Adrenal gland (tissue), 12 donors: ENCODE results near the gene ACP4. TPM values are rescaled to one million over a fixed set of nuclear protein-coding genes. Genes with fewer than 3 reads are reported as not detected.

ENCODE experiments used
- DNase-seq, 7 donors: peaks; one replicate each; pipeline ENCODE4 v3.0.0-alpha.2; 2019 to 2020
- H3K27ac ChIP-seq, 5 donors: fragments of 200-600 bp; sonication (generic) in 4 of 5; 1 replicate in 3 of 5; 2 replicates in 2 of 5; pipeline versions ENCODE4 v1.5.1 to v1.8.0; 2016 to 2020; ENCODE audit warnings: mild to moderate bottlenecking in 1 of 5
- H3K27me3 ChIP-seq: fragments of 200-600 bp; 2 replicates; pipeline ENCODE4 v1.8.0; 2021
- H3K36me3 ChIP-seq, 2 donors: fragments of 200-600 bp; replicated peaks in 1 of 2; 1 replicate in 1 of 2; 2 replicates in 1 of 2; pipeline versions ENCODE4 v1.5.1 to v1.8.0; 2018 to 2022
- H3K4me1 ChIP-seq, 2 donors: fragments of 200-600 bp; replicated peaks in 1 of 2; 1 replicate in 1 of 2; 2 replicates in 1 of 2; pipeline versions ENCODE4 v1.5.1 to v1.8.0; 2018 to 2021
- H3K4me3 ChIP-seq, 4 donors: fragments of 200-600 bp; sonication (generic) in 3 of 4; one replicate each; pipeline ENCODE4 v1.5.1; 2016 to 2018
- H3K9me3 ChIP-seq, 3 donors: fragments of 200-600 bp; sonication (generic) in 1 of 3; replicated peaks in 1 of 3; 1 replicate in 2 of 3; 2 replicates in 1 of 3; pipeline versions ENCODE4 v1.5.1 to v1.8.0; 2016 to 2021
- CTCF ChIP-seq, 6 experiments: fragments of 450-650 bp in 4 of 6; fragments of 200-600 bp in 2 of 6; sonication (generic) in 1 of 6; IDR thresholded peaks; 1 replicate in 5 of 6; 2 replicates in 1 of 6; pipeline versions ENCODE4 v1.5.1 to v1.8.0; 2016 to 2021; ENCODE audit warnings: antibody characterized with exemption in 6 of 6, mild to moderate bottlenecking in 2 of 6, moderate library complexity in 1 of 6
- POLR2A ChIP-seq, 2 donors: fragments of 450-650 bp; IDR thresholded peaks; one replicate each; pipeline ENCODE4 v1.6.1; 2017; ENCODE audit warnings: antibody characterized with exemption in 2 of 2, mild to moderate bottlenecking in 2 of 2, moderate library complexity in 1 of 2
- WGBS, 4 donors: extraction: QIAGEN DNeasy Blood & Tissue Kit in 2 of 4; methylation state at CpG; one replicate each; pipeline versions ENCODE4 v1.1.5 to v1.1.7; 2013 to 2017; 5-methylcytosine and 5-hydroxymethylcytosine counted together
- intact Hi-C, 2 donors: fragments of 100-400 bp; cut with DNase I; formaldehyde crosslinking; loops; one replicate each; pipeline versions ENCODE4 v1.14.1 to v1.15.0; 2022 to 2023
- polyA plus RNA-seq, 3 donors: library from polyadenylated mRNA; stranded (reverse); fragments of 200-250 nt in 2 of 3; fragments of 350-450 nt in 1 of 3; fragmentation: Illumina TruSeq in 1 of 3; extraction: RNeasy Lipid Tissue Mini Kit (QIAGEN cat#74804) in 1 of 3; gene quantifications; one replicate each; pipeline ENCODE4 v1.2.3, GENCODE V29; 2013 to 2014
- total RNA-seq, 9 donors: library from RNA; depleted of rRNA in 4 of 9; stranded (reverse); fragments of >200 nt in 4 of 9; fragments of 120-200 nt in 1 of 9; fragmentation: NEBNext Ultra II Directional in 1 of 9; extraction: Animal tissue kit (Norgen Biotek cat#: 25700) in 1 of 9; gene quantifications; one replicate each; pipeline versions ENCODE4 v1.1.0 to v1.2.4, GENCODE V29; 2013 to 2023
- donor health status: healthy with polysubstance abuse.
- donor health status: Bipolar disorder and iron deficiency.
- donor health status: DM: yes; HTN: yes; CAD: no.
- donor health status: DM: no; HTN: no; CAD: no.
- donor health status: DM: no; HTN: no; CAD: no.
- donor health status: DM: yes; HTN: yes; CAD: no.

Gene ACP4
- total and polyA plus RNA-seq, 12 donors: not detected

- Histone ChIP-seq H3K27ac (no peak overlapping the region), H3K36me3 (no peaks in the 10 kb centered on the region), H3K4me3 (no peak overlapping the region), H3K9me3 (no peaks in the 10 kb centered on the region), H3K27me3 (peaks cover 31% of the 10 kb centered on the region), H3K4me1 (peaks cover 0 to 11% of the 10 kb centered on the region in 2 donors)
- no peak for DNase-seq
- intact Hi-C loops: no loop called here
- WGBS, 4 donors: 43 to 51% (median 45%) methylated on average over 2 to 8 of the region's 8 CpGs
- TF ChIP-seq POLR2A (IDR thresholded peaks at IDR 0.05) (no peak), CTCF (IDR thresholded peaks at IDR 0.05) (no peak)
These were observed 29.4 kb downstream of the ACP4 start for GRCh38 chr19:50819636-50820035.

GRCh38 chr19:50820086-50820485, 29.9 kb downstream of the ACP4 start:
- WGBS, 4 donors: 17 to 33% (median 24%) methylated on average over 6 to 15 of the region's 15 CpGs
- Histone ChIP-seq H3K9me3 (no peaks in the 10 kb centered on the region), H3K36me3 (no peaks in the 10 kb centered on the region), H3K4me3 (no peak overlapping the region), H3K4me1 (peaks cover 0 to 11% of the 10 kb centered on the region in 2 donors), H3K27me3 (peaks cover 31% of the 10 kb centered on the region), H3K27ac (no peak overlapping the region)
- intact Hi-C loops: no loop called here
- TF ChIP-seq CTCF (IDR thresholded peaks at IDR 0.05) (no peak), POLR2A (IDR thresholded peaks at IDR 0.05) (no peak)
- DNase-seq: no peak

GRCh38 chr19:50820549-50821247, 30.5 kb downstream of the ACP4 start:
- TF ChIP-seq POLR2A (IDR thresholded peaks at IDR 0.05) (no peak), CTCF (IDR thresholded peaks at IDR 0.05) (no peak)
- Histone ChIP-seq H3K4me1 (peaks cover 0 to 11% of the 10 kb centered on the region in 2 donors), H3K4me3 (peak overlapping the region in 1 of 4 donors; percentile 19), H3K9me3 (no peaks in the 10 kb centered on the region), H3K27ac (no peak overlapping the region), H3K36me3 (no peaks in the 10 kb centered on the region), H3K27me3 (peaks cover 31% of the 10 kb centered on the region)
- no peak for DNase-seq
- intact Hi-C loops: no loop called here
- WGBS, 4 donors: 14 to 23% (median 20%) methylated on average over 15 to 20 of the region's 21 CpGs

GRCh38 chr19:50821248-50821612, 31.0 kb downstream of the ACP4 start:
- H3K27me3 ChIP-seq: peaks cover 31% of the 10 kb centered on the region

More at GRCh38 chr19:50821248-50821612, 31.0 kb downstream of the ACP4 start:
- no peak for TF ChIP-seq CTCF (IDR thresholded peaks at IDR 0.05)
- TF ChIP-seq POLR2A (IDR thresholded peaks at IDR 0.05): no peak
- Histone ChIP-seq H3K27ac (no peak overlapping the region), H3K9me3 (no peaks in the 10 kb centered on the region), H3K36me3 (no peaks in the 10 kb centered on the region), H3K4me1 (peaks cover 0 to 11% of the 10 kb centered on the region in 2 donors), H3K4me3 (no peak overlapping the region)
- DNase-seq: no peak
- 73 to 85% (median 81%) methylated on average over 4 of the region's 4 CpGs for WGBS, 4 donors
- intact Hi-C loops: no loop called here
